Germinal center (tissue), 1 donor: ENCODE results near the gene NDUFAF8.

Source experiments
- DNase-seq: peaks from one replicate; pipeline ENCODE4 v3.0.0; 2012; ENCODE audit warnings: mixed read lengths, low spot score

The NDUFAF8 gene

GRCh38 chr17:81253358-81254131, 14.4 kb downstream of the NDUFAF8 start:
- peak; percentile 57 for DNase-seq

GRCh38 chr17:81254955-81255717, 16.0 kb downstream of the NDUFAF8 start:
- no peak for DNase-seq

- DNase-seq = no peak
Measured at GRCh38 chr17:81256616-81257015, 17.5 kb downstream of the NDUFAF8 start.

- DNase-seq = no peak
Measured at GRCh38 chr17:81257533-81257932, 18.4 kb downstream of the NDUFAF8 start.

- DNase-seq = no peak
Measured at GRCh38 chr17:81258292-81258691, 19.2 kb downstream of the NDUFAF8 start.

GRCh38 chr17:81259058-81259605, 20.0 kb downstream of the NDUFAF8 start:
- DNase-seq = no peak

- DNase-seq = no peak
Measured at GRCh38 chr17:81260171-81260570, 21.1 kb downstream of the NDUFAF8 start.

- no peak for DNase-seq
Measured at GRCh38 chr17:81260641-81261040, 21.5 kb downstream of the NDUFAF8 start.

GRCh38 chr17:81261096-81261495, 22.0 kb downstream of the NDUFAF8 start:
- DNase-seq = no peak

- no peak for DNase-seq
Measured at GRCh38 chr17:81261582-81262336, 22.6 kb downstream of the NDUFAF8 start.

- DNase-seq = no peak
Measured at GRCh38 chr17:81263371-81264181, 24.5 kb downstream of the NDUFAF8 start.

GRCh38 chr17:81264640-81265039, 25.5 kb downstream of the NDUFAF8 start:
- DNase-seq = no peak

GRCh38 chr17:81265576-81265975, 26.5 kb downstream of the NDUFAF8 start:
- DNase-seq = no peak

- no peak for DNase-seq
Measured at GRCh38 chr17:81267390-81268067, 28.4 kb downstream of the NDUFAF8 start.

GRCh38 chr17:81270279-81270678, 31.2 kb downstream of the NDUFAF8 start:
- no peak for DNase-seq

GRCh38 chr17:81271226-81271625, 32.1 kb downstream of the NDUFAF8 start:
- DNase-seq = no peak

GRCh38 chr17:81272616-81273015, 33.5 kb downstream of the NDUFAF8 start:
- DNase-seq = no peak

- no peak for DNase-seq
Measured at GRCh38 chr17:81273698-81274470, 34.8 kb downstream of the NDUFAF8 start.

GRCh38 chr17:81274471-81274855, 35.3 kb downstream of the NDUFAF8 start:
- DNase-seq = no peak

GRCh38 chr17:81276781-81277180, 37.7 kb downstream of the NDUFAF8 start:
- DNase-seq = no peak
